ENCODE data around the gene PAFAH2. TPM values are rescaled to one million over a fixed set of nuclear protein-coding genes. Genes with fewer than 3 reads are reported as not detected.

The PAFAH2 gene
- total RNA-seq, 1 experiment from 2014 or later: 13.0 TPM

DNA sequence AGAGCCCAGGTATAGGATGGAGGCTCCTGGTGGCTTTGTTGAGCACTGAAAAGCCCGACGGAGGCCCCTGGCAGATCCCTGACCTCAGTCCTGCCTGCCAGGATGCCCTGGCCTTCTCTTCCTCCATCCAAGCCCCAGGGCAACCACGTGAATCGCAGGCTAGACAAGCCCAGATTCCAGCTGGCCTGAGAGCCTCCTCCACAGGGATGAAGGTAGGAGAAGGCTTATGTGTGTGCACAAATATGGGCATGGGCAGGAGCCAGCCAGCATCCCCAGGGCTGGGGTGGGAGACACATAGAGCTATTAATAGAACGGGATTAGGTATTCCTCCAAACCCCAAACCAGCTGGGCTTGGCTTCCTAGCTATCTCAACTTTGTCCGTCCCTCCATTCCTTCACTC, 19.7 kb upstream of the PAFAH2 start:
- intact Hi-C loops (cut with micrococcal nuclease): no loop called here
- no peak for TF ChIP-seq JUND (IDR thresholded peaks at IDR 0.05)
- TF ChIP-seq, protein P1, sequence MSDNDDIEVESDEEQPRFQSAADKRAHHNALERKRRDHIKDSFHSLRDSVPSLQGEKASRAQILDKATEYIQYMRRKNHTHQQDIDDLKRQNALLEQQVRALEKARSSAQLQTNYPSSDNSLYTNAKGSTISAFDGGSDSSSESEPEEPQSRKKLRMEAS (IDR thresholded peaks at IDR 0.05): no peak
- no peak for TF ChIP-seq YY1 (IDR thresholded peaks at IDR 0.05; ENCODE audit: extremely low read depth, insufficient replicate concordance, low read depth, low read length)
- TF ChIP-seq FOSL1 (IDR thresholded peaks at IDR 0.05; ENCODE audit: low read depth): no peak
- no peak for TF ChIP-seq EZH2 (IDR thresholded peaks at IDR 0.05)
- TF ChIP-seq RAD21 (IDR thresholded peaks at IDR 0.05; ENCODE audit: low read depth): no peak
- no peak for TF ChIP-seq CBX3 (IDR thresholded peaks at IDR 0.05; ENCODE audit: low read depth)
- TF ChIP-seq, protein P2, sequence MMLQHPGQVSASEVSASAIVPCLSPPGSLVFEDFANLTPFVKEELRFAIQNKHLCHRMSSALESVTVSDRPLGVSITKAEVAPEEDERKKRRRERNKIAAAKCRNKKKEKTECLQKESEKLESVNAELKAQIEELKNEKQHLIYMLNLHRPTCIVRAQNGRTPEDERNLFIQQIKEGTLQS (IDR thresholded peaks at IDR 0.05): no peak
- Histone ChIP-seq H3K79me2 (ENCODE audit: insufficient read depth, low read length) (no peaks in the 10 kb centered on the region), H3K27me3 (ENCODE audit: insufficient read depth, low read length) (no peaks in the 10 kb centered on the region), H3K4me1 (ENCODE audit: control insufficient read depth in 1 of 2, insufficient read depth in 2 of 2, low read length in 2 of 2) (0 out of 4 replicates have a peak, but pooled peaks cover 0 to 5% of the 10 kb centered on the region in 2 experiments), H3K4me2 (ENCODE audit: low read length) (no peak overlapping the region), H3K9me3 (ENCODE audit: control insufficient read depth in 1 of 2, insufficient read depth in 1 of 2, low read depth in 1 of 2, low read length in 2 of 2) (no peaks in the 10 kb centered on the region), H3K9me2 (ENCODE audit: insufficient read depth) (no peaks in the 10 kb centered on the region), H3K9ac (ENCODE audit: low read length) (no peak overlapping the region), H3K4me3 (replicated peaks in 1 of 2; ENCODE audit: low read depth in 1 of 2, low read length in 2 of 2) (no peak overlapping the region), H3K36me3 (ENCODE audit: control insufficient read depth in 1 of 2, insufficient read depth in 2 of 2, low read length in 2 of 2) (no peaks in the 10 kb centered on the region), H2AFZ (ENCODE audit: low read depth, low read length, poor library complexity, severe bottlenecking) (no peak overlapping the region), H3K27ac (ENCODE audit: low read depth, low read length) (no peak overlapping the region), H4K20me1 (ENCODE audit: insufficient read depth) (no peaks in the 10 kb centered on the region)
- ChIA-PET POLR2A (no interaction called here), CTCF (no interaction called here), RAD21 (ENCODE audit: low non-redundant PET in 1 of 2, low total read pairs in 2 of 2, uncharacterized antibody in 2 of 2, unreplicated experiment in 2 of 2) (no interaction called here)
- ATAC-seq: no peak
- DNase-seq (ENCODE audit: low read depth, low spot score): no peak
- no TSS peak for BruUV-seq (replicated peaks)

- H3K27ac ChIP-seq (ENCODE audit: low read depth, low read length): no peak overlapping the region
- RAD21 ChIA-PET (ENCODE audit: low non-redundant PET in 1 of 2, low total read pairs in 2 of 2, uncharacterized antibody in 2 of 2, unreplicated experiment in 2 of 2): no interaction called here
- H3K9me2 ChIP-seq (ENCODE audit: insufficient read depth): no peaks in the 10 kb centered on the region
- TF ChIP-seq ELF1 (IDR thresholded peaks at IDR 0.05; ENCODE audit: borderline replicate concordance, low read depth) (no peak), FOSL1 (IDR thresholded peaks at IDR 0.05; ENCODE audit: low read depth) (no peak), SP1 (IDR thresholded peaks at IDR 0.05; ENCODE audit: low read depth) (no peak)
- POLR2A ChIA-PET: no interaction called here
- no peak overlapping the region for H3K9ac ChIP-seq (ENCODE audit: low read length)
- no peaks in the 10 kb centered on the region for H3K79me2 ChIP-seq (ENCODE audit: insufficient read depth, low read length)
- H2AFZ ChIP-seq (ENCODE audit: low read depth, low read length, poor library complexity, severe bottlenecking): no peak overlapping the region
- H3K4me2 ChIP-seq (ENCODE audit: low read length): no peak overlapping the region
- BruUV-seq (replicated peaks): no TSS peak
- DNase-seq (ENCODE audit: low read depth, low spot score): no peak
- no peaks in the 10 kb centered on the region for H3K27me3 ChIP-seq (ENCODE audit: insufficient read depth, low read length)
- no peak for ATAC-seq
- CTCF ChIA-PET: no interaction called here
- no peak overlapping the region for H3K4me3 ChIP-seq (replicated peaks in 1 of 2; ENCODE audit: low read depth in 1 of 2, low read length in 2 of 2)
- no peaks in the 10 kb centered on the region for H3K36me3 ChIP-seq (ENCODE audit: control insufficient read depth in 1 of 2, insufficient read depth in 2 of 2, low read length in 2 of 2)
- H3K4me1 ChIP-seq (ENCODE audit: control insufficient read depth in 1 of 2, insufficient read depth in 2 of 2, low read length in 2 of 2): 0 out of 4 replicates have a peak, but pooled peaks cover 0 to 5% of the 10 kb centered on the region in 2 experiments
- intact Hi-C loops (cut with micrococcal nuclease): no loop called here
- no peaks in the 10 kb centered on the region for H3K9me3 ChIP-seq (ENCODE audit: control insufficient read depth in 1 of 2, insufficient read depth in 1 of 2, low read depth in 1 of 2, low read length in 2 of 2)
- H4K20me1 ChIP-seq (ENCODE audit: insufficient read depth): no peaks in the 10 kb centered on the region
These were observed 19.2 kb upstream of the PAFAH2 start for GRCh38 chr1:26016953-26017545.
